ENCODE measurements around the gene PBX1.
"Not testable (repeated sequence)": the region's sequence is repeated elsewhere in the genome, so short reads cannot be mapped to it uniquely, and the experiment has no call there.

Gene PBX1

DNA sequence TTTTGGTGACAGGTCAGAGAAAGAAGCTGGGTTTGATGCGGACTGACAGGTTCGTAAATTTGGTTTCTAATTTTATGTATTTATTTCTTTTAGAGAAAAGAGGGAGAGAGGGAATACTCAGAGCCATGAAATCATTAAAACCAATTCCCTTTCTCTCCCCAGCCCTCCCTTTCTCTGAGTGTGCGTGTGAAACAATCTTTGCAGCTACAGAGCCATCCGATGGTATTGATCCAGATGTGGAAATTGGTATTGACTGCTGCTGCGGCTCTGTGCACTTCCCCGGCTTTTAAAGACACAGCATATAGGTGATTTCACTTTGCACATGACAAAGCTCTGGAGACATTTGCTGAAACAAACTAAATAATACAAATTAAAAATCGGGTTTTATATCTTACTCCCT lies 42.4 kb upstream of the PBX1 start:
- no peak overlapping the region for H3K27ac ChIP-seq
- TF ChIP-seq CTCF (IDR thresholded peaks at IDR 0.05), result no peak
- no peaks in the 10 kb centered on the region for H3K9me3 ChIP-seq
- no peaks in the 10 kb centered on the region for H3K27me3 ChIP-seq
- H3K4me1 ChIP-seq (ENCODE audit: control insufficient read depth in 1 of 2, insufficient read depth in 1 of 2, low read depth in 1 of 2, low read length in 1 of 2), result no peaks in the 10 kb centered on the region
- no peak overlapping the region for H3K4me3 ChIP-seq (ENCODE audit: low read depth in 1 of 2, low read length in 1 of 2)
- no peaks in the 10 kb centered on the region for H3K36me3 ChIP-seq

DNA sequence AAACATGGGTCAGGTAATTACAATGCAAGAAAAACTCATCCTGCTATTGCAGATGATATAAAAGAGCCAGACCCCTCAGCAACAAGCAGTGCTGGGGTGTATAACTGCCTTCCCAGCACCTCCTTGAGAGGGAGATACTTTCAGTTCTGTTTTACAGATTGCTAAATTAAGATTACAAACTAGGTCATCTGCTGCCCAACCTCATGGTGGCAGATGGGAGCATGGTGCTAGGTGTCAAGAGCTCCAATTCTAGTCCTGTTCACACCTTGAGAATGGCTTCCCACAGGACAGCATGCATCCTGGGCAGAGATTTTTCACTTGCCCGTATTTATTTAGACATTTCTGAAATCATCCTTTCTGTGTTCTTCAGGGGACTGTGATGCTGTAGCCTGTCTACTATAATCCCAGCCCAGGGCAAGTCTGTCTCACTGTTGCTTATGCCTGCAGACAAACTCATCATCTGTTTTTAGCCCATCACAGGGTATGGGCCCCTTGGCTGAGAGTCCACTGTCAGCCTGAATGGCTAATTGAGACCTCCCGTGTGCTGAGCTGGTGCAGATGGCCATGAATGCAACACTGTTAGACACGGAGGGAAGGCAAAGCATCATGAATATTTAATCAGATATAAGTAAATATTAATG lies 40.2 kb upstream of the PBX1 start:
- Histone ChIP-seq H3K9me3 (no peaks in the 10 kb centered on the region), H3K27ac (no peak overlapping the region)
- no peak for TF ChIP-seq CTCF (IDR thresholded peaks at IDR 0.05)

GRCh38 chr1:164519426-164519825 lies 39.6 kb upstream of the PBX1 start:
- no peak overlapping the region for H3K4me3 ChIP-seq (ENCODE audit: low read depth in 1 of 2, low read length in 1 of 2)
- no peak for TF ChIP-seq CTCF (IDR thresholded peaks at IDR 0.05)
- no peak overlapping the region for H3K27ac ChIP-seq

More for the DNA sequence above, 40.2 kb upstream of the PBX1 start:
- Histone ChIP-seq H3K27me3 (no peaks in the 10 kb centered on the region), H3K36me3 (no peaks in the 10 kb centered on the region), H3K4me1 (ENCODE audit: control insufficient read depth in 1 of 2, insufficient read depth in 1 of 2, low read depth in 1 of 2, low read length in 1 of 2) (no peaks in the 10 kb centered on the region), H3K4me3 (ENCODE audit: low read depth in 1 of 2, low read length in 1 of 2) (no peak overlapping the region)

DNA sequence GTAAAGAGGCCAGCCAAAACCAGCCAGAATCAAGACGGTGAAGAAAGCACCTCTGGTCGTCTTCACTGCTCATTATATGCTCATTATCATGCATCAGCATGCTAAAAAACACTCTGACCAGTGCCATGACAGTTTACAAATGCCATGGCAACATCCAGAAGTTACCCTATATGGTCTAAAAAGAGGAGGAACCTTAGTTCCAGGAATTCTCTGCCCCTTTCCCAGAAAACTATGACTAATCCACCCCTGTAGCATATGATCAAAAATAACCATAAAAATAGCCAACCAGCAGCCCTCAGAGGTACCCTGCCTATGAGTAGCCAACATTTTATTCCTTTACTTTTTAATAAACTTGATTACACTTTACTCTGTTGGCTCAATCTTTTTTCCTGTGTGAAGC lies 34.2 kb upstream of the PBX1 start:
- Histone ChIP-seq H3K9me3 (no peaks in the 10 kb centered on the region), H3K4me3 (ENCODE audit: low read depth in 1 of 2, low read length in 1 of 2) (no peak overlapping the region)
- TF ChIP-seq CTCF (IDR thresholded peaks at IDR 0.05), result no peak

More at GRCh38 chr1:164519426-164519825, 39.6 kb upstream of the PBX1 start:
- Histone ChIP-seq H3K27me3 (no peaks in the 10 kb centered on the region), H3K4me1 (ENCODE audit: control insufficient read depth in 1 of 2, insufficient read depth in 1 of 2, low read depth in 1 of 2, low read length in 1 of 2) (no peaks in the 10 kb centered on the region), H3K9me3 (no peaks in the 10 kb centered on the region), H3K36me3 (no peaks in the 10 kb centered on the region)

GRCh38 chr1:164534863-164535610 lies 23.9 kb upstream of the PBX1 start:
- H3K4me3 ChIP-seq (ENCODE audit: low read depth in 1 of 2, low read length in 1 of 2), result no peak overlapping the region
- TF ChIP-seq CTCF (IDR thresholded peaks at IDR 0.05), result no peak
- H3K27me3 ChIP-seq, result no peaks in the 10 kb centered on the region
- no peaks in the 10 kb centered on the region for H3K4me1 ChIP-seq (ENCODE audit: control insufficient read depth in 1 of 2, insufficient read depth in 1 of 2, low read depth in 1 of 2, low read length in 1 of 2)
- no peak overlapping the region for H3K27ac ChIP-seq
- no peaks in the 10 kb centered on the region for H3K36me3 ChIP-seq
- H3K9me3 ChIP-seq, result no peaks in the 10 kb centered on the region

More for the DNA sequence above, 34.2 kb upstream of the PBX1 start:
- H3K4me1 ChIP-seq (ENCODE audit: control insufficient read depth in 1 of 2, insufficient read depth in 1 of 2, low read depth in 1 of 2, low read length in 1 of 2), result no peaks in the 10 kb centered on the region
- no peaks in the 10 kb centered on the region for H3K36me3 ChIP-seq
- no peak overlapping the region for H3K27ac ChIP-seq
- no peaks in the 10 kb centered on the region for H3K27me3 ChIP-seq

DNA sequence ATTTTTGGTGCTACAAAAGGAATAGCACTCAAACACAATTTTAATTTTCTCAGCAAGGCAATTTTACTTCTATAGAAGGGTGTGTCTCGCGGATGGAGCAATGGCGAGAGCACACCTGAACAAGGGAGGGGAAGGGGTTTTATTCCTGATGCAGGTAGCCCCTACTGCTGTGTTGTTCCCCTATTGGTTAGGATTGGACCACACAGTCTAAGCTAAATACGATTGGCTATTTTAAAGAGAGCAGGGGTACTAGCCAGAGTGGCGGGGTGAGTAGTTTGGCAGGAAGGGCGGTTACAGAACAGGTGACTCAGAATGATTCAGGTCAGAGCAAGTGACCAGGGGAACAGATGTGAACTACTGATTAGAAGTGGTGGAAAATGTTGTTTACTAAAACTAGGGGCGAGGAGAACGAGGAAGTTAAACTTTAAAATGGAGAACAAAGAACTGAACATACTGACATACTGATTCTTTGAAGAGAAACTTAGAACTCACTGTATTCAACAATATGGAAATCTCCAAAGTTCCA lies 6.5 kb upstream of the PBX1 start:
- not testable (repeated sequence) for H3K27ac ChIP-seq; H3K4me1 ChIP-seq (ENCODE audit: control insufficient read depth in 1 of 2, insufficient read depth in 1 of 2, low read depth in 1 of 2, low read length in 1 of 2); H3K36me3 ChIP-seq; H3K27me3 ChIP-seq; H3K9me3 ChIP-seq; H3K4me3 ChIP-seq (ENCODE audit: low read depth in 1 of 2, low read length in 1 of 2)

All from neutrophil (primary cell).